ENCODE data around the gene RASD2. TPM values are rescaled to one million over a fixed set of nuclear protein-coding genes. Genes with fewer than 3 reads are reported as not detected.

The RASD2 gene
- total RNA-seq, 1 experiment from 2014 or later: 0.42 TPM

- no peak overlapping the region for H2BK15ac ChIP-seq (ENCODE audit: low read depth, low read length)
- no peak overlapping the region for H2AFZ ChIP-seq (ENCODE audit: low read length)
- H3K9me3 ChIP-seq (ENCODE audit: control insufficient read depth, low read depth, low read length): no peaks in the 10 kb centered on the region
- Mint-ChIP-seq H3K36me3 (ENCODE audit: insufficient read depth in 1 of 3, low read depth in 3 of 3) (no peaks in the 10 kb centered on the region), H3K4me3 (no peak overlapping the region), H3K27me3 (ENCODE audit: low read depth) (peaks cover 18% of the 10 kb centered on the region), H3K9me3 (peaks cover 0 to 4% of the 10 kb centered on the region in 2 experiments; a peak in 2 of 5 replicates), H3K27ac (no peak overlapping the region), H3K4me1 (peaks cover 12 to 15% of the 10 kb centered on the region in 2 experiments)
- WGBS (ENCODE audit: extremely low coverage, insufficient read length, low lambda C conversion rate): no CpG with 5 or more reads among the region's 3 CpGs
- no peak overlapping the region for H2AK5ac ChIP-seq (ENCODE audit: insufficient read length, low read length)
- H4K8ac ChIP-seq (replicated peaks; ENCODE audit: insufficient read length, low read depth, low read length): no peak overlapping the region
- TF ChIP-seq CTCF (conservative IDR thresholded peaks at IDR 0.05): no peak
- no peak overlapping the region for H3K14ac ChIP-seq (ENCODE audit: insufficient read depth, low read length)
- no peak overlapping the region for H3K4me2 ChIP-seq (ENCODE audit: insufficient read depth, insufficient read length, low read length)
- H3K79me2 ChIP-seq (ENCODE audit: insufficient read depth, low read length): no peaks in the 10 kb centered on the region
- H3K18ac ChIP-seq (ENCODE audit: insufficient read length, low read depth, low read length): no peak overlapping the region
- H3K79me1 ChIP-seq (ENCODE audit: insufficient read depth, low read depth, low read length, poor library complexity, severe bottlenecking): no peaks in the 10 kb centered on the region
- H4K91ac ChIP-seq (ENCODE audit: insufficient read length, low read depth, low read length): no peak overlapping the region
- no peak overlapping the region for H2BK20ac ChIP-seq (ENCODE audit: low read depth, low read length, poor library complexity, severe bottlenecking)
- no peak for DNase-seq
- H3K4ac ChIP-seq (ENCODE audit: low read depth, low read length): no peak overlapping the region
- no peak overlapping the region for H3K56ac ChIP-seq (ENCODE audit: insufficient read length, low read depth, low read length)
- H3K27me3 ChIP-seq (ENCODE audit: insufficient read depth, low read length): peaks cover under 1% of the 10 kb centered on the region; the same call in 1 of the 2 replicates
- no peak overlapping the region for H3K9ac ChIP-seq (ENCODE audit: extremely low read depth, insufficient read length, low read length)
- no peak overlapping the region for H4K5ac ChIP-seq (ENCODE audit: insufficient read length, low read depth, low read length)
- no peak overlapping the region for H2BK12ac ChIP-seq (ENCODE audit: insufficient read length, low read depth, low read length)
- H3K27ac ChIP-seq (ENCODE audit: insufficient read length, low read depth, low read length): no peak overlapping the region
- H3K4me1 ChIP-seq (ENCODE audit: insufficient read depth, low read length): no peaks in the 10 kb centered on the region
- no peak overlapping the region for H2BK5ac ChIP-seq (ENCODE audit: insufficient read length, low read length)
- no peaks in the 10 kb centered on the region for H3K23me2 ChIP-seq (ENCODE audit: insufficient read length, low read depth, low read length, poor library complexity, severe bottlenecking)
- H3T11ph ChIP-seq (ENCODE audit: low read length): no peak overlapping the region
- H2BK120ac ChIP-seq (ENCODE audit: low read depth, low read length, poor library complexity, severe bottlenecking): no peak overlapping the region
- peaks cover 2% of the 10 kb centered on the region for H4K20me1 ChIP-seq (ENCODE audit: control insufficient read depth, insufficient read depth, insufficient read length)
- H3K23ac ChIP-seq (ENCODE audit: insufficient read length, low read depth, low read length): no peak overlapping the region
Measured at GRCh38 chr22:35534091-35534490, 6.5 kb upstream of the RASD2 start.
